Panc1 (cell line): ENCODE measurements around the gene TMEM43. TPM values are rescaled to one million over a fixed set of nuclear protein-coding genes. Genes with fewer than 3 reads are reported as not detected.

Source experiments
- ATAC-seq: fragments of 200-7000 bp; cut with Tn5 transposase; 2 replicates; pipeline ENCODE4 v1.9.1; 2020; ENCODE audit warnings: mild to moderate bottlenecking, moderate library complexity
- BruUV-seq: library from RNA; stranded (reverse); fragments of 400-500 nt; replicated peaks from 2 replicates; lab custom pipeline; 2021; lab: Mats Ljungman, UMichigan
- CTCF ChIA-PET: fragments of 300-600 bp; sonication (Branson Sonifier 250); formaldehyde crosslinking; loops from one replicate; lab custom pipeline; 2022; ENCODE audit warnings: antibody characterized with exemption; lab: Charles Lee
- POLR2A ChIA-PET: fragments of 300-600 bp; sonication (Branson Sonifier 250); formaldehyde crosslinking; loops from one replicate; lab custom pipeline; 2022; ENCODE audit warnings: antibody characterized with exemption; lab: Charles Lee
- DNase-seq: peaks from one replicate; pipeline ENCODE4 v3.0.0-alpha.2; 2010; ENCODE audit warnings: low read depth, low spot score
- H3K27ac ChIP-seq: 2 replicates; pipeline ENCODE4 v1.5.1; 2011; ENCODE audit warnings: mild to moderate bottlenecking, low read length, inconsistent platforms
- H3K27me3 ChIP-seq: fragments of 200-500 bp; sonication (Bioruptor generic); 2 replicates; pipeline ENCODE4 v1.6.0; 2014; ENCODE audit warnings: low read length, inconsistent platforms; ENCODE audit not compliant: control insufficient read depth, insufficient read depth
- H3K36me3 ChIP-seq: fragments of 200-500 bp; sonication (Bioruptor generic); 2 replicates; pipeline ENCODE4 v1.5.1; 2014; ENCODE audit warnings: inconsistent platforms, mild to moderate bottlenecking, low read length, moderate library complexity; ENCODE audit not compliant: control insufficient read depth, insufficient read depth
- H3K4me1 ChIP-seq: 2 replicates; pipeline ENCODE4 v1.5.1; 2011; ENCODE audit warnings: inconsistent platforms, mild to moderate bottlenecking, low read length, moderate library complexity; ENCODE audit not compliant: control insufficient read depth, insufficient read depth
- H3K4me3 ChIP-seq, 2 experiments: 2 replicates each; pipeline ENCODE4 v1.5.1; 2011 to 2012; ENCODE audit warnings: low read depth in 2 of 2, low read length in 2 of 2, mild to moderate bottlenecking in 2 of 2, inconsistent platforms in 1 of 2, moderate library complexity in 1 of 2
- H3K9me3 ChIP-seq: fragments of 200-500 bp; sonication (Bioruptor generic); 2 replicates; pipeline ENCODE4 v1.5.1; 2014; ENCODE audit warnings: low read depth, mild to moderate bottlenecking, inconsistent platforms, low read length, moderate library complexity; ENCODE audit not compliant: control insufficient read depth, insufficient read depth
- CTCF ChIP-seq: fragments of 450-650 bp; IDR thresholded peaks from 2 replicates; pipeline ENCODE4 v1.5.1; 2017; ENCODE audit warnings: mild to moderate bottlenecking
- POLR2AphosphoS5 ChIP-seq: IDR thresholded peaks from 2 replicates; pipeline ENCODE4 v1.6.1; 2012; ENCODE audit warnings: mild to moderate bottlenecking, low read depth, low read length, moderate library complexity
- REST ChIP-seq, 2 experiments: IDR thresholded peaks; 2 replicates each; pipeline ENCODE4 v1.6.1; 2011 to 2012; ENCODE audit warnings: low read depth in 2 of 2, control low read depth in 1 of 2, low read length in 1 of 2, mild to moderate bottlenecking in 1 of 2, moderate library complexity in 1 of 2; ENCODE audit not compliant: insufficient read depth in 1 of 2
- SIN3A ChIP-seq: IDR thresholded peaks from 2 replicates; pipeline ENCODE4 v1.6.1; 2012; ENCODE audit warnings: low read depth, mild to moderate bottlenecking, low read length, moderate library complexity, borderline replicate concordance; ENCODE audit not compliant: insufficient read depth
- TCF7L2 ChIP-seq: IDR thresholded peaks from 2 replicates; pipeline ENCODE4 v1.6.1; 2011; ENCODE audit warnings: mild to moderate bottlenecking, low read depth, low read length, inconsistent platforms
- in situ Hi-C: cut with HindIII; loops from 2 replicates; pipeline ENCODE4 v1.10.0; 2016; ENCODE audit warnings: low sequenced_read_pairs, low pct_unique_long_range_greater_than_20kb
- intact Hi-C: fragments of 100-400 bp; cut with micrococcal nuclease; formaldehyde crosslinking; loops from one replicate; pipeline ENCODE4 v1.10.0; 2022; ENCODE audit not compliant: unreplicated experiment
- total RNA-seq: library from RNA; stranded (reverse); gene quantifications from one replicate; pipeline ENCODE4 v1.2.1, GENCODE V29; 2021; ENCODE audit not compliant: unreplicated experiment

Gene TMEM43
- total RNA-seq, 1 experiment from 2014 or later, result 51.2 TPM

GRCh38 chr3:14169871-14170270 is 45.0 kb downstream of the TMEM43 start:
- intact Hi-C loops, result no loop called here
- no TSS peak for BruUV-seq
- CTCF ChIA-PET, result no interaction called here

GRCh38 chr3:14170531-14171159 is 45.8 kb downstream of the TMEM43 start:
- TF ChIP-seq CTCF (no peak), SIN3A (no peak), TCF7L2 (no peak), POLR2AphosphoS5 (no peak), REST (IDR thresholded peaks at IDR 0.05; ENCODE audit: insufficient read depth in 1 of 2, low read depth in 2 of 2, low read length in 1 of 2) (no peak)
- DNase-seq, result no peak
- BruUV-seq, result no TSS peak
- Histone ChIP-seq H3K36me3 (peaks cover 7% of the 10 kb centered on the region), H3K4me3 (no peak overlapping the region), H3K9me3 (no peaks in the 10 kb centered on the region), H3K27me3 (no peaks in the 10 kb centered on the region), H3K27ac (no peak overlapping the region), H3K4me1 (peaks cover 5% of the 10 kb centered on the region; the same call in 1 of the 2 replicates)
- intact Hi-C loops, result no loop called here
- CTCF ChIA-PET, result no interaction called here
- in situ Hi-C loops, result no loop called here
- POLR2A ChIA-PET, result no interaction called here
- ATAC-seq, result no peak

More at GRCh38 chr3:14169871-14170270, 45.0 kb downstream of the TMEM43 start:
- ATAC-seq (no peak), DNase-seq (no peak)
- Histone ChIP-seq H3K4me1 (no peaks in the 10 kb centered on the region; the same call in 1 of the 2 replicates), H3K4me3 (no peak overlapping the region), H3K27me3 (no peaks in the 10 kb centered on the region), H3K36me3 (peaks cover 7% of the 10 kb centered on the region), H3K27ac (no peak overlapping the region), H3K9me3 (no peaks in the 10 kb centered on the region)
- POLR2A ChIA-PET, result no interaction called here
- no peak for TF ChIP-seq SIN3A
- no peak for TF ChIP-seq POLR2AphosphoS5
- TF ChIP-seq TCF7L2, result no peak
- TF ChIP-seq CTCF, result no peak
- no peak for TF ChIP-seq REST (IDR thresholded peaks at IDR 0.05; ENCODE audit: insufficient read depth in 1 of 2, low read depth in 2 of 2, low read length in 1 of 2)
- in situ Hi-C loops, result no loop called here
